ENCODE results near the gene MLLT6.

Gene MLLT6

GRCh38 chr17:38676706-38677504, 28.2 kb upstream of the MLLT6 start:
- DNase-seq, result no peak

GRCh38 chr17:38677819-38678218, 27.3 kb upstream of the MLLT6 start:
- no peak for DNase-seq

- no peak for DNase-seq
Measured at GRCh38 chr17:38681096-38681495, 24.0 kb upstream of the MLLT6 start.

- DNase-seq, result no peak
Measured at GRCh38 chr17:38685491-38685890, 19.6 kb upstream of the MLLT6 start.

GRCh38 chr17:38687286-38687685, 17.8 kb upstream of the MLLT6 start:
- DNase-seq, result no peak

GRCh38 chr17:38690386-38690785, 14.7 kb upstream of the MLLT6 start:
- DNase-seq, result no peak

GRCh38 chr17:38691154-38691553, 13.9 kb upstream of the MLLT6 start:
- no peak for DNase-seq

GRCh38 chr17:38693700-38694329, 11.3 kb upstream of the MLLT6 start:
- no peak for DNase-seq

GRCh38 chr17:38697061-38697820, 7.8 kb upstream of the MLLT6 start:
- DNase-seq, result no peak

GRCh38 chr17:38698760-38699159, 6.3 kb upstream of the MLLT6 start:
- no peak for DNase-seq

GRCh38 chr17:38701504-38702165, 3.4 kb upstream of the MLLT6 start:
- DNase-seq, result no peak

GRCh38 chr17:38702166-38702915, 2.7 kb upstream of the MLLT6 start:
- DNase-seq, result peak; percentile 59

GRCh38 chr17:38702916-38703741, 1.9 kb upstream of the MLLT6 start:
- DNase-seq, result no peak

GRCh38 chr17:38703742-38704605, 1.1 kb upstream of the MLLT6 start:
- no peak for DNase-seq

GRCh38 chr17:38705523-38705802, 390 bp downstream of the MLLT6 start:
- no peak for DNase-seq

- DNase-seq, result no peak
Measured at GRCh38 chr17:38705803-38706504, 881 bp downstream of the MLLT6 start.

GRCh38 chr17:38706505-38707216, 1.6 kb downstream of the MLLT6 start:
- no peak for DNase-seq

GRCh38 chr17:38707678-38708351, 2.7 kb downstream of the MLLT6 start:
- no peak for DNase-seq

Measured in cortex of kidney (tissue), 1 donor.